Activated T-cell treated with anti-CD3 and anti-CD28 coated beads for 24 hours (primary cell): Measurements from ENCODE around the gene CDK14.

Experiments
- DNase-seq: peaks from one replicate; pipeline ENCODE4 v3.0.0-alpha.2; 2020; ENCODE audit warnings: low read depth

The CDK14 gene

GRCh38 chr7:91019686-91020385, 423.7 kb downstream of the CDK14 start:
- no peak for DNase-seq

- no peak for DNase-seq
Measured at GRCh38 chr7:91020636-91021385, 424.7 kb downstream of the CDK14 start.

- no peak for DNase-seq
Measured at GRCh38 chr7:91021956-91022355, 425.8 kb downstream of the CDK14 start.

GRCh38 chr7:91025906-91026390, 429.8 kb downstream of the CDK14 start:
- no peak for DNase-seq

GRCh38 chr7:91029688-91030087, 433.6 kb downstream of the CDK14 start:
- DNase-seq: no peak

- DNase-seq: no peak
Measured at GRCh38 chr7:91030680-91031380, 434.7 kb downstream of the CDK14 start.

GRCh38 chr7:91031757-91032156, 435.6 kb downstream of the CDK14 start:
- no peak for DNase-seq

GRCh38 chr7:91033574-91033973, 437.5 kb downstream of the CDK14 start:
- no peak for DNase-seq

GRCh38 chr7:91034459-91035368, 438.6 kb downstream of the CDK14 start:
- no peak for DNase-seq

- DNase-seq: no peak
Measured at GRCh38 chr7:91039033-91039432, 442.9 kb downstream of the CDK14 start.

- DNase-seq: no peak
Measured at GRCh38 chr7:91041141-91041540, 445.0 kb downstream of the CDK14 start.

GRCh38 chr7:91041901-91042484, 445.9 kb downstream of the CDK14 start:
- DNase-seq: no peak

- no peak for DNase-seq
Measured at GRCh38 chr7:91043186-91043585, 447.1 kb downstream of the CDK14 start.

- DNase-seq: no peak
Measured at GRCh38 chr7:91043924-91044645, 448.0 kb downstream of the CDK14 start.

GRCh38 chr7:91045606-91046005, 449.5 kb downstream of the CDK14 start:
- DNase-seq: no peak

- no peak for DNase-seq
Measured at GRCh38 chr7:91046322-91047089, 450.4 kb downstream of the CDK14 start.

- no peak for DNase-seq
Measured at GRCh38 chr7:91047636-91048035, 451.5 kb downstream of the CDK14 start.

GRCh38 chr7:91050677-91051076, 454.6 kb downstream of the CDK14 start:
- DNase-seq: no peak

GRCh38 chr7:91051966-91052365, 455.8 kb downstream of the CDK14 start:
- no peak for DNase-seq

GRCh38 chr7:91054374-91054773, 458.3 kb downstream of the CDK14 start:
- DNase-seq: no peak
